Erythroblast (primary cell): ENCODE results near the gene VPS25.

Experiments used
- GATA1 ChIP-seq: IDR thresholded peaks from 2 replicates; pipeline ENCODE4 v1.6.1; 2011; ENCODE audit warnings: low read depth, mild to moderate bottlenecking, control low read depth, low read length, moderate library complexity
- POLR2A ChIP-seq: IDR thresholded peaks from 2 replicates; pipeline ENCODE4 v1.6.1; 2011; ENCODE audit warnings: mild to moderate bottlenecking, low read length

- no peak for TF ChIP-seq POLR2A
- no peak for TF ChIP-seq GATA1
These were observed 48.1 kb upstream of the VPS25 start for GRCh38 chr17:42725143-42725542.
